ENCODE measurements around the gene KATNAL1.

Gene KATNAL1

GRCh38 chr13:30332456-30333143 lies 25.2 kb upstream of the KATNAL1 start:
- no peak for DNase-seq

- DNase-seq, result no peak
Observed at GRCh38 chr13:30331331-30331771, 24.0 kb upstream of the KATNAL1 start.

- no peak for DNase-seq
Observed at GRCh38 chr13:30329009-30329585, 21.7 kb upstream of the KATNAL1 start.

- no peak for DNase-seq
Observed at GRCh38 chr13:30325668-30326067, 18.3 kb upstream of the KATNAL1 start.

- DNase-seq, result no peak
Observed at GRCh38 chr13:30323524-30323923, 16.2 kb upstream of the KATNAL1 start.

- DNase-seq, result no peak
Observed at GRCh38 chr13:30322428-30322827, 15.1 kb upstream of the KATNAL1 start.

GRCh38 chr13:30321256-30321655 lies 13.9 kb upstream of the KATNAL1 start:
- DNase-seq, result no peak

- DNase-seq, result no peak
Observed at GRCh38 chr13:30319655-30320054, 12.3 kb upstream of the KATNAL1 start.

GRCh38 chr13:30319130-30319529 lies 11.8 kb upstream of the KATNAL1 start:
- DNase-seq, result no peak

GRCh38 chr13:30318026-30318425 lies 10.7 kb upstream of the KATNAL1 start:
- DNase-seq, result no peak

GRCh38 chr13:30314562-30314961 lies 7.2 kb upstream of the KATNAL1 start:
- DNase-seq, result no peak

- no peak for DNase-seq
Observed at GRCh38 chr13:30314069-30314468, 6.7 kb upstream of the KATNAL1 start.

GRCh38 chr13:30313311-30313710 lies 6.0 kb upstream of the KATNAL1 start:
- DNase-seq, result no peak

- DNase-seq, result no peak
Observed at GRCh38 chr13:30312904-30313303, 5.6 kb upstream of the KATNAL1 start.

GRCh38 chr13:30308548-30308947 lies 1.2 kb upstream of the KATNAL1 start:
- no peak for DNase-seq

- peak in 1 of 2 experiments; percentile 22 for DNase-seq
Observed at GRCh38 chr13:30307971-30308290, 580 bp upstream of the KATNAL1 start.

GRCh38 chr13:30306762-30307193 lies 573 bp downstream of the KATNAL1 start:
- peak; percentile 60 for DNase-seq

GRCh38 chr13:30305456-30305970 lies 1.8 kb downstream of the KATNAL1 start:
- DNase-seq, result no peak

- no peak for DNase-seq
Observed at GRCh38 chr13:30303269-30303668, 4.1 kb downstream of the KATNAL1 start.

- DNase-seq, result no peak
Observed at GRCh38 chr13:30301827-30302226, 5.5 kb downstream of the KATNAL1 start.

GRCh38 chr13:30300596-30300995 lies 6.8 kb downstream of the KATNAL1 start:
- DNase-seq, result no peak

- no peak for DNase-seq
Observed at GRCh38 chr13:30299786-30300185, 7.6 kb downstream of the KATNAL1 start.

- DNase-seq, result no peak
Observed at GRCh38 chr13:30295116-30295515, 12.2 kb downstream of the KATNAL1 start.

- DNase-seq, result no peak
Observed at GRCh38 chr13:30294004-30294403, 13.3 kb downstream of the KATNAL1 start.

GRCh38 chr13:30292325-30292724 lies 15.0 kb downstream of the KATNAL1 start:
- no peak for DNase-seq
